ENCODE measurements around the gene TP73.
"Not testable (repeated sequence)": the region's sequence is repeated elsewhere in the genome, so short reads cannot be mapped to it uniquely, and the experiment has no call there.

Gene TP73

DNA sequence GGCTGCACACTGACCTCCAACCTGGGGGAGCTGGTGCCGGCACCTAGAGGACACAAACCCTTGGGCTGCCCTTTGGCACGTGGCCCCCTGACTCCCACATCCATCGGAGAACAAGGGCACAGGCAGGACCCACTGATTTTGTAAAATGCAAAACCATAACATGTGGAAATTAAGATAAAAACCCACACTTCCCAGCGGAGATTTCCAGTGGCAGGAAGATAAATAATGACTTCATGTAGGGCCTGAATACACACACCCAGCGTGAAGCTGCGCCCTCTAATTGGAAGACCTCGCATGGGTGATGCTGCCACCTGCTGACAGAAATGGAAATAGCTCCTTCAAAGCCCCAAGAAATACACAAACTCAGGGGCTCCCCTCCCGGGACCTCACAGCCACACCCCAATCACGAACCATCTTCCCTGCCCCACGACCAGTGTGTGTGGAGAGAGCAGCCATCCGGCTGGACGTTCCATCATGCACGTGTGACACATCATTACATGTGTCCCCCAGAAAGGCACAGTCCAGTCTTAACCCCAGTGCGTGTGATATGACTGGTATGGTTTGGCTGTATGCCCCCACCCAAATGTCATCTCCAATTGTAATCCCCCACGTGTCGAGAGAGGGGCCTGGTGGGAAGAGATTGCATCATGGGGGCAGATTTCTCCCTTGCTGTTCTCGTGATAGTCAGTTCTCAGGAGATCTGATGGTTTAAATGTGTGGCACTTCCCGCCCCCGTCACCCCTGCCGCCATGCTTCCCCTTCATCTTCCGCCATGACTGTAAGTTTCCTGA, 33.2 kb upstream of the TP73 start:
- DNase-seq: peak; percentile 78

DNA sequence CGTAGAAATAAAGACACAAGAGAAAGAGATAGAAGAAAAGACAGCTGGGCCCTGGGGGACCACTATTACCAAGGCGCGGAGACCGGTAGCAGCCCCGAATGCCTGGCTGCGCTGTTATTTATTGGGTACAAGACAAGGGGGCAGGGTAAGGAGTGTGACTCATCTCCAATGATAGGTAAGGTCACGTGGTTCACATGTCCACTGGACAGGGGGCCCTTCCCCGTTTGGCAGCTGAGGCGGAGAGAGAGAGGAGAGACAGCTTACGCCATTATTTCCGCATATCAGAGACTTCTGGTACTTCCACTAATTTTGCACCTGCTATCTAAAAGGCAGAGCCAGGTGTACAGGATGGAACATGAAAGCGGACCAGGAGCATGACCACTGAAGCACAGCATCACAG, 31.6 kb upstream of the TP73 start:
- DNase-seq: no peak

DNA sequence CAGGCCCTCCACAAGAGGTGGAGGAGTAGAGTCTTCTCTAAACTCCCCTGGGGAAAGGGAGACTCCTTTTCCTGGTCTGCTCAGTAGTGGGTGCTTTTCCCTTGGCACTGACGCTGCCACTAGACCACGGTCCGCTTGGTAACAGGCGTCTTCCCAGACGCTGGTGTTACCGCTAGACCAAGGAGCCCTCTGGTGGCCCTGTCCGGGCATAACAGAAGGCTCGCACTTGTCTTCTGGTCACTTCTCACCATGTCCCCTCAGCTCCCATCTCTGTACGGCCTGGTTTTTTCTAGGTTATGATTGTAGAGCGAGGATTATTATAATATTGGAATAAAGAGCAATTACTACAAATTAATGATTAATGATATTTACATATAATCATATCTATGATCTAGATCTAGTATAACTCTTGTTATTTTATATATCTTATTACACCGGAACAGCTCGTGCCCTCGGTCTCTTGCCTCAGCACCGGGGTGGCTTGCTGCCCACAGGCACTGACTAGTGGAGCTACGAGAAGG, 31.1 kb upstream of the TP73 start:
- DNase-seq: not testable (repeated sequence)

DNA sequence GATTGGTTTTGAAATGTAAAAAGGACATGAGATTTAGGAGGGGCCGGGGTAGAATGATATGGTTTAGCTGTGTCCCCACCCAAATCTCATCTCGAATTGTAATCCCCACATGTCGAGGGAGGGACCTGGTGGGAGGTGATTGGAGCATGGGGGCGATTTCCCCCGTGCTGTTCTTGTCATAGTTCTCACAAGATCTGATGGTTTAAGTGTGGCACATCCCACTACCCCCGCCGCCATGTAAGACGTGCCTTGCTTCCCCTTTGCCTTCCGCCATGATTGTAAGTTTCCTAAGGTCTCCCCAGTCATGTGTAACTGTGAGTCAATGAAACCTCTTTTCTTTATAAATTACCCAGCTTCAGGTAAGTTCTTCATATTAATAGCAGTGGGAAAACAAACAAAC, 30.2 kb upstream of the TP73 start:
- not testable (repeated sequence) for DNase-seq

DNA sequence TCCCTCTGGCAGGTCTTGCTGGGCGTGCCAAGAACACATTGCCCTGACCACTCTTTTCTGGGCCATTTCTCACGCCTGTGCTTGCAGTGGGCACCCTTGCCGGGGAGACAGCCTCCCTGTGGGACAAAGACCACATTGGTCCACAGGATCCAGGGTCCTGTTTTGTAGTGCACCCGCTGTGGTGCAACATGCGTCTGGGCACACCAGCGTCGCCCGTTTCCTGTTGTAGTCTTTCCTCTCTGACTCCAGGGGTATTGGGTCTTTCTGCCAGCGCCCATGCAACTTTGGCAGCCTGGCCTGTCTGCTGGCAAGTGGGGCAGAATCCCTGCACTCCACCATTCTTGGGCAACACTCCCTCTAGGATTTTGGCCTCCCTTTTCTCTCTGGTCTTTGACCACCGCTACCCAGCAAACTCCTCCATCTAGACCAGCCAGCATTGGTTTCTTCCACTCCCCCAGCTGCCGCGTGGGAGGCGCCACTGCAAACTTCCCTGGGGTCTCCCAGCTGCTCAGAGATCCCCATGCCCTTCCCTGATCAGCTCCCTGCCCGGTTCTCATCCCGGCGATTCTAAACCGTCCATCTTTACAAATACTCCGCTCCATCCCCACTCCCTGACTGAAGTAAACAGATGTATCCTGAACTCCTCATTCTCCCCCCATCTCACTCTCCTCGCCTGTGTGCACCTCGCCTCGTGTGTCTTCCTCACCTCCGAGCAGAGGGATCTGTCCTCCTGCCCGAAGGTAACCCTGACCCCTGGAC, 28.7 kb upstream of the TP73 start:
- no peak for DNase-seq

DNA sequence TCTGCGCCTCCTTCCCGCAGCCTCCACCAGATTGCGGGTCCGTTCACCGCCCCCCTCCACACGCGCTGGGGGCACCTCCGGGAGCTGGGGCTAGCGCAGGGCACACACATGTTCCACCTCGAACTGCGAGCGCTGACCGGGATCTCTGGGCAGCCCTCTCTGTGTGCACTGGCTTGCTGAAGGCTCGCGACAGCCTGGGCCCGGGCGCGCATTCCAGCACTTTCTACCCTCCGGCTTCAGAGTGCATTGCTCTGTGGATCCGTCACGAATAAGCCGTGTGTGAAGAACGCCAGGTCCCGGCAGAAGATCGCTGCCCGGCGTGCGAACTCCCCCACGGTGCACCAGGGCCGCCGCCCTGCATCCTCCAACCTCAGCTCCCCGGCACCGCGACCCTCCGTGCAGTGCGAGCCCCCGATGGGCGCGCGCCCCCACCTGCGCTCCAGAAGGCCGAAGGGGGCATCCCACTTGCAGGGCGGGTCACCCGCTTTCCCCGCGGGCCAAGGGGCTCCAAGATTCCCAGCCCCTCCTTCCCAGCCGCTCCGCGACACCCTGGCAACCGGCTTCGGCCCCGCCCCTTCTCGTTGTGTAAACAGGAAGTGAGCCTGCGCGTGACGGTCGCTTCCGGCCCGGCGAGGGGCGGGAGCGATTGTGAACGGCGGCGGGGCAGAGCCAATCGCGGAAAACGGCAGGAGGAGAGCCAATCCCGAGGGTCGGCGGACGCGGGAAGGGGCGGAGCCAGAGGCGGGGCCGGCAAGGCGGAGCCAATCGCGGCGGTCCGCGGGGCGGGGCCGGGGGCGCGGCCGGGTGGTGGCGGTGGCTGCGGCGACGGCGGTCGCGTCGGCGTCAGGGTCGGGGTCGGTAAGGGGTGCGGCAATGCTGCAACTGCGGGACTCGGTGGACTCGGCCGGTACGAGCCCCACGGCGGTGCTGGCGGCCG, 27.8 kb upstream of the TP73 start, which contains the start of gene TPRG1L:
Gene TPRG1L, plus strand, starts transcription at position 816 of the 937 bp plus-strand sequence. Its CDS starts 58 bp downstream, at position 874.
- DNase-seq: peak; percentile 99

DNA sequence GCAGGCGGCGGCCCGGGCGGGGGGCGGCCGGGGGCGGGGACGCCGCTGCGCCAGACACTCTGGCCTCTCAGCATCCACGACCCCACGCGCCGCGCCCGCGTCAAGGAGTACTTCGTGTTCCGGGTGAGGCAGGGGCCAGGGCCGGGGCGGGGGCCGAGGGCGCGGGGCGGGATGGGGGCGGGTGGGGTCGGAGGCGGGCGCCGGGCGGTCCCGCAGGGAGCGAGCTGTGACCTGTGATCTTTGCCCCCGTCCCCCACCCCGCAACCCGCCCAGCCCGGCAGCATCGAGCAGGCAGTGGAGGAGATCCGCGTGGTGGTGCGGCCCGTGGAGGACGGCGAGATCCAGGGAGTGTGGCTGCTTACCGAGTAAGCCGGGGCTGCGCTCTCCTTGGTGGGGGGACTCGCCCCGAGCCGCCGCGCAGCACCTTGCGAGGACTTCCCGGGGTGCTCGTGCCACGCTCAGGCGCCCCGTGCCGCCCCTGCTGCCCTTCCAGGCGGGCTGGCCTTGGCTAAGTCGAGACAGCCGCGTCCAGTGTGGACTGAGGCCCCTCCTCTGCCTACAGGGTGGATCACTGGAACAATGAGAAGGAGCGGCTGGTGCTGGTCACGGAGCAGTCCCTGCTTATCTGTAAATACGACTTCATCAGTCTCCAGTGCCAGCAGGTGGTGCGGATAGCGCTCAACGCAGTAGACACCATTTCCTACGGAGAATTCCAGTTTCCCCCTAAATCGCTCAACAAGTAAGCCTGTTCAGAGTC, 27.0 kb upstream of the TP73 start:
- DNase-seq: no peak

DNA sequence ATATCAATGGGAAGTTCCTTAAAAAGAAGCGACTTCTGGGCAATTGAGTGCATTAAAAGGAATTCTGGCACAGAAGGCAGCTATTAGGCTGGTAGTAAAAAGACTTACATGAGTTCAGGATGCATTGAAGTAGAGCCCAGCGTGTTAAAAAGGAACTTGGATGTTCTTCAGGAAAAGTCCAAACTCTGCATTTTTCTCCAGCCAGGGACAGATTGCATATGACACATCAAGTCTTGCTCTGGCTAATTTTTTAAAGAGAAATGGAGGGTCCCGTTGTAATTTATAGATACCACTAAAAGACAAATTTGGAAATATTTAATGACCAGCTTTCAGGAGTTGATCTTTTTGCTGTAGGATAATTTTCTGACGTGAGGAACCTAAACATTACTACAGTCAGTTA, 26.3 kb upstream of the TP73 start:
- DNase-seq: no peak

DNA sequence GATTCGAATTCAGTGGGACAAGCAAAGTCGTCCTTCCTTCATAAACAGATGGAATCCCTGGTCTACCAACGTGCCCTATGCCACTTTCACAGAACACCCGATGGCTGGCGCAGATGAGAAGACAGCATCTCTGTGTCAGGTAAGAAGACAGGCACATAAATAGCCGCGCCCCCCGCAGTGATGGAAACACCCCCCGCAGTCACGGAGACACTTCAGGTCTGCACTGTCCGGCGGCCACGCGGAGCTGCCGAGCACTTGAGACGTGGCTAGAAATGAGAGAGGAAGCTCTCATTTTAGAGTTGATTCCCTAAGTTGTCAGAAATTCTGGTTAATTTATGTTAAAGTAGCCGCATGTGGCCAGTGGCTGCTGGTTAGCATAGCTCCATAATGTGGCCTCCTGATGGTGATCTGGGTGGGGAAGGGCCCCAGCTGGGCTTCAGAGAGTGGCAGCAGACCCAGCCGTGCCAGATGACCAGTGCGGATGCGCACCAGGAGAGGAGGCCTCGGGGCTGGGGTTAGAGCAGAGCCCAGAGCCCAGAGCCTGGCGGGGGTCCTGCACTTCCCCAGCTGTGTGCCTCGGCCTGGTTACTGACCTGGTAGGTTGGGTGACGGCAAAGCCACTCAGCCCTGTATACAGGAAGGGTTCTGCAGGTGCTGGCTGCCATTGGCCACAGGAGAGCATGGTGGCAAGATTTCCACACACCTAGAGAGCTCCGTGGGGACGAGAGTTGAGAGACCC, 24.6 kb upstream of the TP73 start:
- no peak for DNase-seq

DNA sequence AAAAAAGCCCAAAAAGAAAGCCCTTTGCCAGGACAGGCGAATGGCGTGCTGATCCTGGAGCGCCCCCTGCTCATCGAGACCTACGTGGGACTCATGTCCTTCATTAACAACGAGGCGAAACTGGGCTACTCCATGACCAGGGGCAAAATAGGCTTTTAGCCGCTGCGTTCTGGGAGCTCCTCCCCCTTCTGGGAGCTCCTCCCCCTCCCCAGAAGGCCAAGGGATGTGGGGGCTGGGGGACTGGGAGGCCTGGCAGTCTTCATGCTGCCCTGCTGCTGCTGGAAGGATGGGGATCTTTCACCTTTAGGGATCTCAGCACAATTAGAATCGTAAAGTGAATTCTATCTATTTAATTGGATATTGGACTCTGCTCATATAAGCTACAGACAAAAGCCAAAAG, 23.9 kb upstream of the TP73 start:
- DNase-seq: no peak

DNA sequence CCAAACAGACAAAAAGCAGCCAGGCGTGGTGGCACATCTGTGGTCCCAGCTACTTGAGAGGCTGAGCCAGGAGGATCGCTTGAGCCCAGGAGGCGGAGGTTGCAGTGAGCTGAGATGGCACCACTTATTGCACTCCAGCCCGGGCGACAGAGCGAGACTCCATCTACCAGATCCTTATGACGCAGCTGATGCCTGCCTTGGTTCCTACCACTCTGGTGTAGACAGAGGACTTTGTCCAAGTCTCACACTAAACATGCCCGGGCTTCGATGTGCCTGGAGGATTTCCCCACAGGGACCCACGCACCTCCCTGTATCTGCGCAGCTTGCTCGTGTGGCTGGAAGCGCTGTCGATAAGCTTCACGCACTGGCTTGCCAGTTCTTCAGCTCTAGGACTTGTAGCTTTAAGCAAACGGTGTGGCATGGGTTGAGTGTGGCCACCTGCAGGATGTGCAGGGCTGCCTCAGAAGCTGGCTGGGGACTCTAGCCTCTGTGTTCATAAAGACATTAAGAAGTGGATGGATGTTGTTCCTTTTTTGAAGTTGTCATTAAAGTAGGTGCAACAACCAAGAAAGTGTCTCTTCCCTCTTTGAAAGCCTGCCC, 22.7 kb upstream of the TP73 start:
- DNase-seq: no peak

DNA sequence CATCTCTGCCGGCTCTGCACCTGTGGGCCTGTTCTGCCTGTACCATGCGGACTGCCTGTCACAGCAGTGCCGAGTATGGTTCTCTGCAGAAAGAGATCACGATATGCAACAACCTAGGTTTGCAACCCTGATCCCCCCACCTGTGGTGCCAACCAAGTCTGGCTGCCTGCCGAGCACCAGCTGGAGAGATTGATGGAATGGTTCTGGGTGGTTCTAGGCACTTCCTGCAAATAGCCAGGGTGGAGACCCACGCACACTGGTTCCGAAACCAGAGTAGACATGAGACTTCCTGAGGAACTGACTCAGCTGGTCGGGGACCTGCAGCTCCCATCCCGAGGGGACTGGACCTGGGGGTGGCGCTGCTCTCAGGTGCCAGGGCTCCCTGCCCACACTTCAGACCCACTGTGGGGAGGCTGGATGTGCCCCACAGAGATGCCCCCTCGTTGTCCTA, 22.1 kb upstream of the TP73 start:
- DNase-seq: no peak

DNA sequence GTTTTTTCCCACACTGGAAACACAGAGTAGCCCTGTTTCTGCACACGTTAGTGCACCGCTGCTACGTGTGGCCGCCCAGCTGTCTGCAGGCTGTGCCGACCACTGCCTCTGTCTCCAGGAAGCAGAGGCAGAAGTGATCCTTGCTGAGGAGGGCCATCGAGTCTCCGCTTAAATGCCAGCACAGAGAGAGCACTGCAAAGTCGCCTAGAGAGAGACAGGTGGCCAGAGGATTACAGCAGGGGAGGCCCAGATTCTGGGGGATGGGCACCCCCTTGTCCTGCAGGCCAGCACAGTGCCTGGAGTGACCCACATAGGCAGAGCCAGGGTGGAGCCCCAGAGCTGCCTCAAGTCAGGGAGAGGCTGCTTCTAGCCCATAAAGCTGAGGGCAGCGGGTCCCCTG, 21.4 kb upstream of the TP73 start:
- no peak for DNase-seq

DNA sequence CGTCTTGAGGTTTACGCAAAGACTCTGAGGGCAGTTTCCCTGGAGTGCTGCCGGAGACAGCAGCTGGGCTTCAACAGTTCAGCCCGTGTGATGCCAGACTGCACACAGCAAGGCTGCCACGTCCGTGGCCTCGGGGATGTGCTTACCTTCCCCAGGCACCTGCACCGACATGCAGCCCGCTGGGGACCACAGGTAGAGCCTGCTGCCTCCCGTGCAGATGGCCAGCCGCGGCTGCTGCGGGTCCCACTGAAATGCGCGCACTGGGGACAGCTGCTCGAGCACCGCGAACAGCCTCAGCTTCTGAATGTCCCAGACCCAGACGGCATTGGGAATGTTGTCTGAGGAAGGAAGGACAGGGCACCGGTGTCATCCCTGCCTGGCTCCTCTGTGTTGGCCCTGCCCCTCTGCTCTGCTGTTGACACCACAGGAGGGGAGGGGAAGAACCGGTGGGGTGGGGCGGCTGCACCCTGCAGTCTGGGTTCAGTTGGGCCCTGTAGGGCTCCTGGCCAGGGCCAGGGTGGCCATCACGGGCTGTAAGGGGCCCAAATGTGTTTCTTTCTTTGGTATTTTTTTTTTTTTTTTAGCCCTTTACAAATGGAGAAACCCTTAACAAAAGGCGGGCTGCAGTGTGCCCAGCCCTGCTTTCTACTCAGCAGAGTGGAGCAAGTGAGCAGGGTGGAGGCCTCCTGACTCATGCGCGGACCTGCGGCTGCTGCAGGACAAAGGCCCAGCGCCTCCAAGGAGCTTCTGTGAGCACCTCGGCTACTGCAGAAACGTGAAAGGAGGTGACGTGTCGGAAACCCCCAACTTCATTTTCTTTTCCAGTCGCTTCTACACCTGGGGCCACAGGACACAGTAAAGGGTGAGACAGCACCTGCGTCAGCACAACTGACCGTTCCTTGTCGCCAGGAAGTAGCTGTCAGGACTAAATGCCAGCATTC, 20.7 kb upstream of the TP73 start:
- no peak for DNase-seq

DNA sequence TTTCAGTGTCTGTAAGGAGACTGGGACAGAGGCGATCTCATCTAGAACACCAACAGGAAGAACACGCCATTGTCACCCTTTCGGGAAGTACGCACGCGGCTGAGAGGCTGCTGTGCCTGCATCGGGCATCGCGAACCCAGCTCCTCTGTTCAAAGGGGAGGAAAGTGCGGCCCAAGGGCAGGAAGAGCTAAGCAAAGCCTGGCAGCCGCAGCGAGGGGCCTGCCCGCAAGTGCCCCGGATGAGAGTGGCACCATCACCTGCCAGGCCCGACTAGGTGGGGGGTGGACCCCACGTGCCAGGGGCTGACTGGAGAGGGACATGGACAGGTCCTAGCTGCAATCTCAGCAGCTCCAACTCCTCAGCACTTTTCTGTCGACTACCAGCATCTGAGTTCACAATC, 20.0 kb upstream of the TP73 start:
- DNase-seq: no peak

DNA sequence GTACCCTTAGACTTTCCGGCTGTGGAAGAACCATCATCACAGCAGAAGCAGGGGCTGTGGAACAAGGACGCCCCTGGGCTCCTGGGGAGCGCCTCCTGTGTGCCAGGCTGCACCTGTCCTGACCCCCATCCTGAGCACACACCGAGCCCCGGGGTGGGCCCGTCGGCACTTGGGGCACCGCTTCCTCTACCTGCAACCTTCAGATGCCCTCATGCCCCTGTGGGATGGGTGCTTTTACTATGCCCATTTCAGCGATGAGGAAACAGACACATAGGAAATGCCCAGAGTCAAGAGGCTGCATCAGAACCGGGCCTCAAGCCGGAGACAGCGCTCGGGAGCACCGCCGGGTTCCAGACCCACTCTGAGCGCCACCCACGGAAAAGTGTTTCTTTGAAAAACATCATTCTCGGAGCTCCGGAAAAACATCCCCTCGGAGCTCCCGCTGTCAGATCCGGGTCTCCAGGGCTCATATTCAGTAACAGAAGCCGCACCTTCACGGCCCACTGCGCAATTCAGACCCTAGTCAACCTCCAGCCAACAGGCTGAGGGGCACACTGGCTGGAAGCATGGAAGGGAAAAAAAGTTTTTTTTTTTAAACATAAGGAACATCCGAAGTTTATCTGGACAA, 19.5 kb upstream of the TP73 start:
- DNase-seq: no peak

DNA sequence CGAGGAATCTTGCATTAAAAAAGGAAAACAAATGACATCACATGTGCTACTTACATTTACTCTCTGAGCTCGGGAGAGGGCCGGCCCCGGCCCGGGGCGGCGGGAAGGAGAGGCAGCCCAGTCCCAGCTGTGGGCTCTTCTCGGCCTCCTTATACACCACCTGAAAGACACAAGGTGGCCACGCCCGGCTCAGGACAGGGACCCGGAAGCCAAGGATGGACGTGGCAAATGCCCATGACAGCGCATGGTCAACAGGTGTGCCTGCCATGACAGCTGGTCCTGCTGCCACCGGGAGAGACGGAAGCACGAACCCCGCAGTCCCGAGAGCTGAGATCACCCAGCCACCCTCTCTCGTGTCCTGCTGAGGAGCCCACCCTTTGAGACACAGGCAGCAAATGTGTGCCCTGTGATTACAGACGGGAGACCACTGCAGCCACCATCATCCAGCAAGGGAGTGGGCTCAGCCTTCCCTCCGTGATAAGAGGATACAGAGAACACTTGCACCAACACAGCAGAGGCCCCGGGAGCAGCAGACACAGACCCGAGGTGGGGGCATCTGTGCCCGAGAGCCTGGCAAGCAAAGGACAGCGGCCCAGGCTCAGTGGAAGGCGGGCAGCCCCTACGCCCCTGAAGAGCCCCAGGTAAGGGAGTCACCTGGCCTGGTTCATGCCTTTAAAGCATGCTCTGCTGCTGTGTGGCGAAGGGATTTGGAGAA, 18.8 kb upstream of the TP73 start:
- DNase-seq: no peak

DNA sequence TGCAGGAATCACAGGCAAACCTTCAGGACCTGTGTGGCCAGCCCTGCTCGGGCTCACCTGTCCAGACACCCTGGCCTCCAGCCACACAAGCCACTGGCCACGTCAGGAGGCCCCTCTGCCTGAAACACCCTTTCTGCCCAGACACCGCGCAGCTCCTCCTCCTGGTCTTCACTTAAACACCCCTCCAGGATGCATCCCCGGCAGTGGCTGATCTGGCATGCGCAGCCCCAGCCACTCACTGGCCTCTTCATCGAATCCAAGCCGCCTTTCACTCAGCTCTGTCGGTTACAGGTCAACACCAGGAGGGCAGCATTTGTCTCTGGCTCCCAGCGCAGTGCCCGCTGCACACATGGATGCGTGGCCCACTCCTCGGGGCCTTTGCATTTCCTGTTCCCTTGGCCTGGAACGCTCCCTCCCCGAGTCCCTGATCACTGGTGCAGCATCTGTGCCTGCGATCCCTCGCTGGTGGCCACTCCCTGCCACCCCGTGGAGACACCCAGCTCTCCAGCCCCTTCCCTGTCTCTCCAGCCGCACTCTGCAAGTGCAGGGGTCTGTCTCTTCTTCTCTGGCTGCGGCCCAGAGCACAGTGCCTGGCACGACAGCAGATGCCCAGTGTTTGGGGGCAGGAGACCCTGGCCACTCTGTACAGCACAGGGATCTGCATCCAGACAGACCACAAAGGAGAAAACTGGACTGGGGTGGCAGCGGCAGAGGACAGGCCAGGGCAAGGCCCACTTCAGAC, 18.1 kb upstream of the TP73 start:
- no peak for DNase-seq
